Measurements from ENCODE around the gene DDIT4L.
"Not testable (repeated sequence)": the region's sequence is repeated elsewhere in the genome, so short reads cannot be mapped to it uniquely, and the experiment has no call there.

DDIT4L gene

GRCh38 chr4:100189820-100190642, at the start of gene DDIT4L:
Gene DDIT4L (minus strand): TSS chr4:100190468. CDS start chr4:100189983, 485 bp downstream.
- DNase-seq: no peak

GRCh38 chr4:100240008-100240407, 49.7 kb upstream of the DDIT4L start:
- DNase-seq: no peak

- no peak for DNase-seq
Measured at GRCh38 chr4:100224721-100225120, 34.5 kb upstream of the DDIT4L start.

- no peak for DNase-seq
Measured at GRCh38 chr4:100224160-100224559, 33.9 kb upstream of the DDIT4L start.

- no peak for DNase-seq
Measured at GRCh38 chr4:100208964-100209363, 18.7 kb upstream of the DDIT4L start.

- no peak for DNase-seq
Measured at GRCh38 chr4:100208459-100208858, 18.2 kb upstream of the DDIT4L start.

GRCh38 chr4:100206850-100207249, 16.6 kb upstream of the DDIT4L start:
- no peak for DNase-seq

GRCh38 chr4:100198061-100198460, 7.8 kb upstream of the DDIT4L start:
- no peak for DNase-seq

- DNase-seq: not testable (repeated sequence)
Measured at GRCh38 chr4:100196388-100197071, 6.3 kb upstream of the DDIT4L start.

GRCh38 chr4:100190643-100191600, 654 bp upstream of the DDIT4L start:
- DNase-seq: no peak

- no peak for DNase-seq
Measured at GRCh38 chr4:100188829-100189228, 1.4 kb downstream of the DDIT4L start.

- DNase-seq: no peak
Measured at GRCh38 chr4:100187781-100188180, 2.5 kb downstream of the DDIT4L start.

- DNase-seq: no peak
Measured at GRCh38 chr4:100184787-100185186, 5.5 kb downstream of the DDIT4L start.

GRCh38 chr4:100177855-100178254, 12.4 kb downstream of the DDIT4L start:
- no peak for DNase-seq

GRCh38 chr4:100177126-100177525, 13.1 kb downstream of the DDIT4L start:
- DNase-seq: no peak

GRCh38 chr4:100175858-100176257, 14.4 kb downstream of the DDIT4L start:
- no peak for DNase-seq

GRCh38 chr4:100174985-100175383, 15.3 kb downstream of the DDIT4L start:
- no peak for DNase-seq

- DNase-seq: no peak
Measured at GRCh38 chr4:100170986-100171385, 19.3 kb downstream of the DDIT4L start.

- DNase-seq: no peak
Measured at GRCh38 chr4:100169491-100170485, 20.5 kb downstream of the DDIT4L start.

- no peak for DNase-seq
Measured at GRCh38 chr4:100168521-100168920, 21.7 kb downstream of the DDIT4L start.

GRCh38 chr4:100166297-100167039, 23.8 kb downstream of the DDIT4L start:
- DNase-seq: no peak

Measured in midbrain (tissue), 1 donor.